ENCODE measurements around the gene FAM47E. TPM values are rescaled to one million over a fixed set of nuclear protein-coding genes. Genes with fewer than 3 reads are reported as not detected.

FAM47E gene
- total RNA-seq, 1 donor from 2014 or later: 7.0 TPM

GRCh38 chr4:76309939-76310550 lies 58.5 kb downstream of the FAM47E start:
- no peak overlapping the region for H3K4me2 ChIP-seq

DNA sequence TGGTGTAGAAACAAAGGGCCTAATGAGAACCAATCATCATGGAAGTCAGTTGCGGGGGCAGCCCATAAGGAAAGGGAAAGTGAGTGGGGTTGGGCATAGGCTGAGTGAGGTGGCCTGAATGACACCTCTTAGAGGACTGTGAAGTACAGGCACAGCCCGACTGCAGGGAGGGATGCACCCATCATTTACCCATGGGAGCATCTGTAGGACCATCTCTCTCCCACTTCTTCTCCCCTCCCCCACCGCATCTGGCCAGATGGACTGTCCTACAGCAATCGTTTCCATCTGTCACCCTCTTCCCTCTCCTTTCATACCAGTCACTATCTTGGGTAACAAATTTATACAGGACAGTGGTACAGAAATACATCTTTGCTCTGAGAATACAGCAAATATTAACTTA lies 59.2 kb downstream of the FAM47E start:
- TF ChIP-seq CTCF (IDR thresholded peaks at IDR 0.05) (no peak), EZH2phosphoT487 (IDR thresholded peaks at IDR 0.05) (no peak), EZH2 (IDR thresholded peaks at IDR 0.05) (no peak)
- H3K27me3 Mint-ChIP-seq (ENCODE audit: insufficient read depth, low read depth): peaks cover 12% of the 10 kb centered on the region
- Histone ChIP-seq H4K20me1 (ENCODE audit: low read depth) (no peaks in the 10 kb centered on the region), H3K36me3 (no peaks in the 10 kb centered on the region), H3K4me1 (no peaks in the 10 kb centered on the region), H3K27me3 (peaks cover 6% of the 10 kb centered on the region), H3K9me3 (ENCODE audit: low read depth) (no peaks in the 10 kb centered on the region), H3K4me3 (no peak overlapping the region), H2AFZ (replicated peaks) (no peak overlapping the region), H3K79me2 (ENCODE audit: low read depth) (no peaks in the 10 kb centered on the region), H3F3A (ENCODE audit: low read depth) (peaks cover 10% of the 10 kb centered on the region), H3K27ac (no peak overlapping the region), H3K4me2 (no peak overlapping the region), H3K9ac (no peak overlapping the region)
- peaks cover 6% of the 10 kb centered on the region for H3K36me3 Mint-ChIP-seq
- H3K9me3 Mint-ChIP-seq: peaks cover 3% of the 10 kb centered on the region
- no peak overlapping the region for H3K4me3 Mint-ChIP-seq
- H3K4me1 Mint-ChIP-seq: peaks cover 6% of the 10 kb centered on the region
- no peak for DNase-seq (ENCODE audit: low spot score)
- H3K27ac Mint-ChIP-seq: no peak overlapping the region

More at GRCh38 chr4:76309939-76310550, 58.5 kb downstream of the FAM47E start:
- H3K9me3 ChIP-seq (ENCODE audit: low read depth): no peaks in the 10 kb centered on the region
- no peak for TF ChIP-seq EZH2 (IDR thresholded peaks at IDR 0.05)
- TF ChIP-seq EZH2phosphoT487 (IDR thresholded peaks at IDR 0.05): no peak
- TF ChIP-seq CTCF (IDR thresholded peaks at IDR 0.05): no peak
- no peak overlapping the region for H3K4me3 Mint-ChIP-seq
- H3K9ac ChIP-seq: no peak overlapping the region
- no peaks in the 10 kb centered on the region for H4K20me1 ChIP-seq (ENCODE audit: low read depth)
- H3K27ac ChIP-seq: no peak overlapping the region
- H3K4me1 ChIP-seq: no peaks in the 10 kb centered on the region
- peaks cover 13% of the 10 kb centered on the region for H3K27me3 ChIP-seq
- peaks cover 10% of the 10 kb centered on the region for H3F3A ChIP-seq (ENCODE audit: low read depth)
- peaks cover 6% of the 10 kb centered on the region for H3K36me3 Mint-ChIP-seq
- no peaks in the 10 kb centered on the region for H3K79me2 ChIP-seq (ENCODE audit: low read depth)
- H3K27me3 Mint-ChIP-seq (ENCODE audit: insufficient read depth, low read depth): peaks cover 11% of the 10 kb centered on the region
- H3K36me3 ChIP-seq: no peaks in the 10 kb centered on the region
- H3K27ac Mint-ChIP-seq: no peak overlapping the region
- no peaks in the 10 kb centered on the region for H3K9me3 Mint-ChIP-seq
- no peak overlapping the region for H2AFZ ChIP-seq (replicated peaks)
- peaks cover 6% of the 10 kb centered on the region for H3K4me1 Mint-ChIP-seq
- H3K4me3 ChIP-seq: no peak overlapping the region
- DNase-seq (ENCODE audit: low spot score): no peak

- Histone ChIP-seq H2AFZ (replicated peaks) (no peak overlapping the region), H3K36me3 (no peaks in the 10 kb centered on the region), H3K9ac (no peak overlapping the region), H3K4me1 (no peaks in the 10 kb centered on the region), H3K27ac (no peak overlapping the region), H3K9me3 (ENCODE audit: low read depth) (no peaks in the 10 kb centered on the region), H3K27me3 (no peaks in the 10 kb centered on the region), H3K4me2 (no peak overlapping the region), H3K79me2 (ENCODE audit: low read depth) (no peaks in the 10 kb centered on the region), H4K20me1 (ENCODE audit: low read depth) (no peaks in the 10 kb centered on the region), H3K4me3 (no peak overlapping the region), H3F3A (ENCODE audit: low read depth) (peaks cover 7% of the 10 kb centered on the region)
- H3K4me3 Mint-ChIP-seq: no peak overlapping the region
- TF ChIP-seq EZH2phosphoT487 (IDR thresholded peaks at IDR 0.05): no peak
- TF ChIP-seq EZH2 (IDR thresholded peaks at IDR 0.05): no peak
- no peak for TF ChIP-seq CTCF (IDR thresholded peaks at IDR 0.05)
- H3K36me3 Mint-ChIP-seq: peaks cover 6% of the 10 kb centered on the region
- H3K9me3 Mint-ChIP-seq: peaks cover 12% of the 10 kb centered on the region
- peaks cover 12% of the 10 kb centered on the region for H3K27me3 Mint-ChIP-seq (ENCODE audit: insufficient read depth, low read depth)
- peaks cover 6% of the 10 kb centered on the region for H3K4me1 Mint-ChIP-seq
- no peak overlapping the region for H3K27ac Mint-ChIP-seq
- no peak for DNase-seq (ENCODE audit: low spot score)
Observed at GRCh38 chr4:76311896-76312331, 60.4 kb downstream of the FAM47E start.
